GM19395 (cell line): Measurements from ENCODE around the gene IGF1R.

ENCODE experiments used
- ATAC-seq: cut with Tn5 transposase; IDR thresholded peaks from one replicate; pipeline ENCODE4 v1.9.1; 2021; ENCODE audit warnings: mild to moderate bottlenecking, moderate library complexity; ENCODE audit not compliant: unreplicated experiment

IGF1R gene

GRCh38 chr15:98743177-98743576 is 94.8 kb downstream of the IGF1R start:
- no peak for ATAC-seq

GRCh38 chr15:98744506-98744905 is 96.2 kb downstream of the IGF1R start:
- ATAC-seq, result no peak

GRCh38 chr15:98745179-98745578 is 96.8 kb downstream of the IGF1R start:
- no peak for ATAC-seq

- no peak for ATAC-seq
These were observed 97.5 kb downstream of the IGF1R start for GRCh38 chr15:98745650-98746374.

- ATAC-seq, result no peak
These were observed 98.2 kb downstream of the IGF1R start for GRCh38 chr15:98746375-98747155.

- no peak for ATAC-seq
These were observed 103.4 kb downstream of the IGF1R start for GRCh38 chr15:98751767-98752166.

- no peak for ATAC-seq
These were observed 105.7 kb downstream of the IGF1R start for GRCh38 chr15:98753726-98754656.

GRCh38 chr15:98754657-98755022 is 106.3 kb downstream of the IGF1R start:
- ATAC-seq, result no peak

- ATAC-seq, result no peak
These were observed 106.8 kb downstream of the IGF1R start for GRCh38 chr15:98755138-98755537.

GRCh38 chr15:98755781-98756180 is 107.4 kb downstream of the IGF1R start:
- ATAC-seq, result no peak

- ATAC-seq, result no peak
These were observed 109.9 kb downstream of the IGF1R start for GRCh38 chr15:98758224-98758623.

- no peak for ATAC-seq
These were observed 110.9 kb downstream of the IGF1R start for GRCh38 chr15:98759277-98759676.

GRCh38 chr15:98760112-98760826 is 111.9 kb downstream of the IGF1R start:
- no peak for ATAC-seq

- ATAC-seq, result no peak
These were observed 112.6 kb downstream of the IGF1R start for GRCh38 chr15:98760975-98761374.

- no peak for ATAC-seq
These were observed 114.8 kb downstream of the IGF1R start for GRCh38 chr15:98763179-98763578.

- ATAC-seq, result no peak
These were observed 116.0 kb downstream of the IGF1R start for GRCh38 chr15:98764291-98764690.

GRCh38 chr15:98765610-98766009 is 117.3 kb downstream of the IGF1R start:
- no peak for ATAC-seq

- ATAC-seq, result no peak
These were observed 119.4 kb downstream of the IGF1R start for GRCh38 chr15:98767692-98768091.

- no peak for ATAC-seq
These were observed 121.5 kb downstream of the IGF1R start for GRCh38 chr15:98769867-98770266.

- no peak for ATAC-seq
These were observed 122.6 kb downstream of the IGF1R start for GRCh38 chr15:98770984-98771383.

GRCh38 chr15:98771541-98771940 is 123.2 kb downstream of the IGF1R start:
- ATAC-seq, result no peak
